ENCODE measurements around the gene CD248.

- TF ChIP-seq SIN3A (IDR thresholded peaks at IDR 0.05; ENCODE audit: borderline replicate concordance, insufficient read depth, low read length): no peak
- no peak for TF ChIP-seq TAF1 (IDR thresholded peaks at IDR 0.05; ENCODE audit: borderline replicate concordance, insufficient read depth, low read length)
- no peak for TF ChIP-seq POLR2AphosphoS5 (IDR thresholded peaks at IDR 0.05; ENCODE audit: low read depth, low read length)
- no peak for TF ChIP-seq REST (IDR thresholded peaks at IDR 0.05; ENCODE audit: insufficient read depth in 1 of 2, low read depth in 2 of 2, low read length in 2 of 2)
Measured at GRCh38 chr11:66317723-66318599, 1.1 kb upstream of the CD248 start.

Data from PFSK-1 (cell line).